LNCaP clone FGC (cell line): ENCODE measurements around the gene LMBR1.

Experiments used
- DNase-seq: peaks from one replicate; pipeline ENCODE4 v3.0.0-alpha.2; 2011; ENCODE audit warnings: low read depth
- H3K4me3 ChIP-seq: 2 replicates; pipeline ENCODE4 v1.5.1; 2011; ENCODE audit warnings: mild to moderate bottlenecking, low read depth, low read length, control low read depth
- CTCF ChIP-seq: IDR thresholded peaks from 2 replicates; pipeline ENCODE4 v1.5.1; 2012; ENCODE audit warnings: mild to moderate bottlenecking; ENCODE audit not compliant: control insufficient read depth, insufficient read depth; ENCODE audit errors: extremely low read depth

Gene LMBR1

GRCh38 chr7:156735851-156736250 is 157.1 kb downstream of the LMBR1 start:
- TF ChIP-seq CTCF, result no peak
- H3K4me3 ChIP-seq, result no peak overlapping the region
- no peak for DNase-seq

GRCh38 chr7:156733638-156734037 is 159.3 kb downstream of the LMBR1 start:
- TF ChIP-seq CTCF, result no peak
- no peak overlapping the region for H3K4me3 ChIP-seq
- DNase-seq, result no peak

GRCh38 chr7:156732091-156732625 is 160.8 kb downstream of the LMBR1 start:
- H3K4me3 ChIP-seq, result no peak overlapping the region
- no peak for TF ChIP-seq CTCF
- DNase-seq, result no peak

- no peak overlapping the region for H3K4me3 ChIP-seq
- TF ChIP-seq CTCF, result no peak
- DNase-seq, result no peak
Measured at GRCh38 chr7:156731651-156732050, 161.3 kb downstream of the LMBR1 start.

GRCh38 chr7:156725936-156726335 is 167.0 kb downstream of the LMBR1 start:
- no peak overlapping the region for H3K4me3 ChIP-seq
- TF ChIP-seq CTCF, result no peak
- no peak for DNase-seq

GRCh38 chr7:156725073-156725472 is 167.9 kb downstream of the LMBR1 start:
- no peak overlapping the region for H3K4me3 ChIP-seq
- TF ChIP-seq CTCF, result no peak
- peak; percentile 99 for DNase-seq
